Forelimb muscle (tissue), 1 donor: Measurements from ENCODE around the gene ELP5. TPM values are rescaled to one million over a fixed set of nuclear protein-coding genes. Genes with fewer than 3 reads are reported as not detected.
A peak's percentile ranks its signal among the peaks of the same experiment; 100 is the strongest.

Experiments
- DNase-seq: peaks from one replicate; pipeline ENCODE4 v3.0.0-alpha.2; 2013; ENCODE audit warnings: low read depth
- polyA plus RNA-seq: library from polyadenylated mRNA; unstranded; fragments of 120-200 nt; gene quantifications from one replicate; pipeline ENCODE4 v1.2.1, GENCODE V29; 2013; ENCODE audit not compliant: insufficient read length

ELP5 gene
- polyA plus RNA-seq, 1 donor, result 48.5 TPM

GRCh38 chr17:7219229-7219811, 32.7 kb upstream of the ELP5 start:
- no peak for DNase-seq

GRCh38 chr17:7219812-7220592, 32.0 kb upstream of the ELP5 start, which contains the start of the genes ACADVL and DLG4:
Gene ACADVL (plus strand): TSS chr17:7219938. CDS start chr17:7219985, 47 bp downstream.
Gene DLG4 (minus strand): TSS chr17:7219836.
- DNase-seq, result peak; percentile 70

- no peak for DNase-seq
Observed at GRCh38 chr17:7220593-7221277, 31.3 kb upstream of the ELP5 start.

DNA sequence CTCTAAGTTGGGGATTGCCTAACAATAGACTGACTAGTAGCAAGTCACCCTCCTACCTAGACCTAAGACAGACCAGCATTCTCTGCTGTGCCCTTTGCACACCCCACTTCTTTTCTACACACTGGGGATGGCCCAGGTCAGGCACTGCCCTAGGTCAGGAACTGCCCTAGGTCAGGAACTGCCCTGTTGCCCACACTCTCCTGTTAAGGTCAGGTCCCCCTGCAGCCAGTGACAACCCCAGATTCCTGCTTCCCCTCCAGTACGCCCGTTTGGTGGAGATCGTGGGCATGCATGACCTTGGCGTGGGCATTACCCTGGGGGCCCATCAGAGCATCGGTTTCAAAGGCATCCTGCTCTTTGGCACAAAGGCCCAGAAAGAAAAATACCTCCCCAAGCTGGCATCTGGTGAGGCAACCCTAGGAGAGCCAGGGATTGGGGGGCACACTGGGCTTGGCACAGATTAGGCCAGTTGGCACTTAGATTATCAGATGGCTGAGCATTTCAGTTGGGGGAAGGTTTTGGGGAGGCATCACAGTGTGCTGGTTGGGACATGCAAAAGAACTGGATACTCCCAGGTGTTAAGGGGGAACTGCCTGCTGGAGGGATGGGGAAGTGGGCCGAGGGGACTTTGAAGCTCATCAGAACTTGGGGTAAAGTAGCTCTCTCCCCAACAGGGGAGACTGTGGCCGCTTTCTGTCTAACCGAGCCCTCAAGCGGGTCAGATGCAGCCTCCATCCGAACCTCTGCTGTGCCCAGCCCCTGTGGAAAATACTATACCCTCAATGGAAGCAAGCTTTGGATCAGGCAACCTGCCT, 30.5 kb upstream of the ELP5 start:
- no peak for DNase-seq

DNA sequence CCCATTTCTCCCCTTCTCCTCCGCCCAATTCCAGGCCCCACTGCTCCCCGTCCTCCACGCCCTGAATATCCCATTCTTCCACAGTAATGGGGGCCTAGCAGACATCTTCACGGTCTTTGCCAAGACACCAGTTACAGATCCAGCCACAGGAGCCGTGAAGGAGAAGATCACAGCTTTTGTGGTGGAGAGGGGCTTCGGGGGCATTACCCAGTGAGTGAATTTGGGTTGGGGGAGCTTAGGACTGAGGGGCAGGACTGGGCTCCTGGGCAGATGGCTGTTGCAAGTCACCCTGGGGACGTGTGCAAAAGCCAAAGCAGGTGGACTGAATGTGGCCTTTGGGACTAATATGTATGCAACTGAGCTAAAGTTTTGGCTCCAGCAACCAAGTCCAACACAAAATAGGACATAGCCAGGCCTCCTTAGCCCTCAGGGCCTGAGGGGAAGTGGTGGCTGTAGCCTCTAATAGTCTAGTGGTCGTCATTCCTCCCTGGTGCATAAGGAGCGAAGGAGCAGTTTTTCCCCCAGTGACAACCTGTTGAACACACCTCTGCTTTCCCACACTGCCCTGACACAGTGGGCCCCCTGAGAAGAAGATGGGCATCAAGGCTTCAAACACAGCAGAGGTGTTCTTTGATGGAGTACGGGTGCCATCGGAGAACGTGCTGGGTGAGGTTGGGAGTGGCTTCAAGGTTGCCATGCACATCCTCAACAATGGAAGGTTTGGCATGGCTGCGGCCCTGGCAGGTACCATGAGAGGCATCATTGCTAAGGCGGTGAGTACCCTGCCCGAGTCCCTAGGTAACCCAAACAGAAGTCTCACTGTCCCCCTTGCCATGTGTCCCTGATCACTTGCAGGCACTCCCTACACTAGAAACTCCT, 29.7 kb upstream of the ELP5 start:
- DNase-seq, result no peak

GRCh38 chr17:7222972-7223292, 29.1 kb upstream of the ELP5 start:
- DNase-seq, result no peak

GRCh38 chr17:7223375-7223774, 28.6 kb upstream of the ELP5 start:
- no peak for DNase-seq

DNA sequence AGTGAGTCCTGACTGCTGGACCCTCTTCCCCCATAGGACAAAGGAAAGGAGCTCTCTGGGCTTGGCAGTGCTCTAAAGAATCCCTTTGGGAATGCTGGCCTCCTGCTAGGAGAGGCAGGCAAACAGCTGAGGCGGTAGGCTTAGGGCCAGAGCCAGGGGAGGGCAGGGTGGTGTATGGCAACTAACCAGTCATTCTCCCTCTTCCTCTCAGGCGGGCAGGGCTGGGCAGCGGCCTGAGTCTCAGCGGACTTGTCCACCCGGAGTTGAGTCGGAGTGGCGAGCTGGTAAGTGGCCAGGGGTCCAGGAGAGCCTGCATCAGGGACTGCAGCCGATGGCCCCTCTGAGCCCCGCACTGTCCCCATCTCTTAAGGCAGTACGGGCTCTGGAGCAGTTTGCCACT, 27.9 kb upstream of the ELP5 start:
- no peak for DNase-seq

- DNase-seq, result no peak
Observed at GRCh38 chr17:7224661-7225111, 27.3 kb upstream of the ELP5 start.

- no peak for DNase-seq
Observed at GRCh38 chr17:7225711-7226331, 26.2 kb upstream of the ELP5 start.

- DNase-seq, result no peak
Observed at GRCh38 chr17:7226721-7227710, 25.0 kb upstream of the ELP5 start.

GRCh38 chr17:7228920-7229319, 23.1 kb upstream of the ELP5 start:
- DNase-seq, result no peak

DNA sequence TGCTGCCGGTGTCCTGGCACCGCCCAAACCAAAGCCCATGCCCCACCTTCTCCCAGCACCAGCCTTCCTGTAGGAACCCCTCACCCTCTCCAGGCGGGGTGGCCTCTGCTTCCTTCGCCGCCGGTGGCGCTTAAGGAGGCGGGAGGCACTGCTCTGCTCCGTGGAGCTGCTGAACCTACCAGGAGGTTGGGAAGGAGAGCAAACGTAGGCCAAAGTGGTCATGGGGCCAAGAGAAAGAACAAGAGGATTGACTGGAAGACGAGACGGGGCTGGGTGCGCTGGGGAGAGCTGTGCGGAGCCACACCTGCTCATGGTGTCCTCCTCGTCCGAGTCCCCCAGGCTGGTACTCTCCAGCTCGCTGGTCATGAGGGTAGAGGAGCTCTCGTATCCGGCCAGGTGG, 22.5 kb upstream of the ELP5 start:
- DNase-seq, result no peak

- no peak for DNase-seq
Observed at GRCh38 chr17:7232114-7232513, 19.9 kb upstream of the ELP5 start.

GRCh38 chr17:7233701-7234082, 18.3 kb upstream of the ELP5 start:
- DNase-seq, result no peak

DNA sequence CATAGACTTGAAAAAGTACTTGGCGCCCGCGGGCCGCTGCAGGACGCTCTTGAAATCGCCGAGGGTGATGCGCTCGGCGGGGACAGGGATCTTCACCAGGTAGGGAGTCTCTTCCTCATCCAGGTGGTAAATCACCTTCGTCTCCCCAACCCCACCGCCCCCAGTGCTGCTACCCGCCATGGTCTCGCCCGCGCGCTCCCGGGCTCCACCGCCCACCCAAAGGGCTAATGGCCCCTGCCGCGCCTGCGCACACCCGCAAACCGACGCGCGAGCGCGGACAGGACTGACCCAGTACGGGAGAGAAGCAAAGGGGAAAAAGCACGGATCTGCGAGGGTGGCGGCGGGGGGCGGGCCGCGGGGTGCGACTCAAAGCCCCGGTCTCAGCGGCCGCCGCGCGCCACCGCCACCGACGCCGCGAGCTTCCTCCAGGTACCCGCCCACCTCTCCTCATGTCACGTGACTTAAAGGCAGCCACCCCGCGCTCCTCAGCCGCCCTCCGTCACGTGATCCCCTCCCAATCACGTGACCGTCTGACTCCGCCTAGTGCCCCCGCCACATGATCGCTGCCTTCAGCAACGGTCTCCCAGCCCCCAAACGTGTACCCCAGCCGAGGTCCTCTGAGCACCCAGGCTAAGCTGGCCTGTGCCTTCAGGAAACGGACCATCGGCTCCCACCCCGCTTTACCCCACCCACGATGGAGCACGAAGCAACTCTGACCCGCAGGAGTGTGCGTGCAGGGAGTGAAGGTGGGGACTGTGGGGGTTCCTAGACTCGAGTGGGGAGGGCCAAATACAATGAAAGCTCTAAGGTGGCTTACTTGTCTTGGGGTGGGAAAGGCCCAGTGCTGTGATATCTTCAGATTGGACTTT, 17.7 kb upstream of the ELP5 start, which contains the start of gene DVL2:
Gene DVL2 (minus strand): TSS at position 435 of the 869 bp plus-strand sequence. CDS start 255 bp downstream, at position 180.
- peak; percentile 82 for DNase-seq

DNA sequence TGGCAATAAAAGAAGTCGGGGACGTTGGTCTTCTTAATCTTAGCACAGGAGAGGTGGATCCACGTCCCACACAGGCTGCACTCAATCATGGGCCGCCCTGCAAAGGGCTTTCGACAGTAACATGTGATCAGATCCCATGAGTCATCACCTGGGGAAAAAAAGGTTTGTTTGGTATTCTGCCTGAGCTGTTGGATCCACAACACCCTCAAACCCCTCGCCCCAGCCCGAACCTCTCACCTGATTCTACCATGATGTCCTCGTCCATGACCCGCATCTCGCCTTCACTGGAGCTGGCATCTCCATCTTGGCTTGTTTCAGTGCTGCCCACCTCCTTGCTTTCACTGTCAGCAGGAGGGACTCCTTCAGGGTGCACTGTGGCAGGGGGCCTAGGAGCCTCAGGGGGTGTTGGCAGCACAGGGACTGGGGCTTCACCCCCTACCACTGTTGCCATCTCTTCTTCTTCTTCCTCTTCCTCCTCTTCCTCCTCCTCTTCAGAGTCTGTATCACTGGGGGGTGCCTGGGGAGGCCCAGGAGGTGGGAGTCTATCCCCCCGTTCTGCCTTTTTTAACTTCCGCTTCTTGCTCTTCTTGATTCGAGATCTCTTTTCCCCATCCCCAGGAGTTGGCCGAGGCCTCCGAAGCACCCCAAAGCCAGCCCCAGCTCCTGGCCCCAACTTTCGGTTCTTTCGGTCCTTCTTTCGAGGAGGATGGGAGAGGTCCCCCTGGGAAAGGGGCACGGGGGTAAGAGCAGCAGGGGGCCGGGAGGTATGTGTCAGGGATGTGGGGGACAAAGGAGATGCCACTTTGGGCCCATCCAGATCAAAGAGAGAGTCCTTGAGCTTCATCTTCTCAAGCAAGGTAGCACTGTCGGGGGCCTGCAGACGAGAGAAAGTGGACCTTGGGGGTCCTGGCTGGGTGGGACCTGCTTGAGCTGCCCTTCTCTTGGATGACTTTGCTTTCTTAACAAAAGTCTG, 16.0 kb upstream of the ELP5 start:
- DNase-seq, result no peak
